GM19240 (cell line): Measurements from ENCODE around the gene DOK7.

ENCODE experiments used
- DNase-seq: peaks from one replicate; pipeline ENCODE4 v3.0.0; 2011; ENCODE audit warnings: low spot score; ENCODE audit not compliant: insufficient read length

The DOK7 gene

GRCh38 chr4:3427706-3428446 is 35.2 kb upstream of the DOK7 start:
- no peak for DNase-seq

DNA sequence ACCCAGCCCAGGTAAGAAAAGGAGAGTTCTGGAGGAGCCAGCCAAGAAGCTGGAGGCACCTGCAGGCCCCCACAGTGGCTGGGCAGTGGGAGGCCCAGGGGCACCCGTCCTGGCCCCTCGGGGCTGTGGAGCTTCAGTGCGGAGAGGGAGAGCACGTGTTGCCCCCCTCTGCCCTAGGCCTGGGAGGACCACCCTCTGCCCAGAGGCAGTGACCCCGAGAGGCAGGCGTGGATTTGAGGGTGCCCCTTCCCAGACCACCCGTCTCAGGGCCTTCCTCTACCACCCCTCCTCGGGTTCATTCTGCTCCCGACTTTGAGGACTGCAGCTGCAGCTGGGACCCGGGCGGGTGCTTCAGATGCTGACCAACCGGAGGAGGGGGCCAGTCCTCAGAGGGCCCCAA is 33.5 kb upstream of the DOK7 start:
- DNase-seq, result no peak

DNA sequence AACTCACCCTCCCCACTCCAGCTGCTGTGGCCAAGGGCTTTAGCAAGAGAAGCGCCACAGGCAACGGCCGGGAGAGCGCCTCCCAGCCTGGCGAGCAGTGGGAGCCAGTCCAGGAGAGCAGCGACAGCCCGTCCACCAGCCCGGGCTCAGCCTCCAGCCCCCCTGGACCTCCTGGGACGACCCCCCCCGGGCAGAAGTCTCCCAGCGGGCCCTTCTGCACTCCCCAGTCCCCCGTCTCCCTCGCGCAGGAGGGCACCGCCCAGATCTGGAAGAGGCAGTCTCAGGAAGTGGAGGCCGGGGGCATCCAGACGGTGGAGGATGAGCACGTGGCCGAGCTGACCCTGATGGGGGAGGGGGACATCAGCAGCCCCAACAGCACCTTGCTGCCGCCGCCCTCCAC is 32.6 kb upstream of the DOK7 start:
- DNase-seq, result no peak

- DNase-seq, result no peak
Observed at GRCh38 chr4:3431446-3431993, 31.6 kb upstream of the DOK7 start.

GRCh38 chr4:3432381-3432790 is 30.7 kb upstream of the DOK7 start:
- no peak for DNase-seq

DNA sequence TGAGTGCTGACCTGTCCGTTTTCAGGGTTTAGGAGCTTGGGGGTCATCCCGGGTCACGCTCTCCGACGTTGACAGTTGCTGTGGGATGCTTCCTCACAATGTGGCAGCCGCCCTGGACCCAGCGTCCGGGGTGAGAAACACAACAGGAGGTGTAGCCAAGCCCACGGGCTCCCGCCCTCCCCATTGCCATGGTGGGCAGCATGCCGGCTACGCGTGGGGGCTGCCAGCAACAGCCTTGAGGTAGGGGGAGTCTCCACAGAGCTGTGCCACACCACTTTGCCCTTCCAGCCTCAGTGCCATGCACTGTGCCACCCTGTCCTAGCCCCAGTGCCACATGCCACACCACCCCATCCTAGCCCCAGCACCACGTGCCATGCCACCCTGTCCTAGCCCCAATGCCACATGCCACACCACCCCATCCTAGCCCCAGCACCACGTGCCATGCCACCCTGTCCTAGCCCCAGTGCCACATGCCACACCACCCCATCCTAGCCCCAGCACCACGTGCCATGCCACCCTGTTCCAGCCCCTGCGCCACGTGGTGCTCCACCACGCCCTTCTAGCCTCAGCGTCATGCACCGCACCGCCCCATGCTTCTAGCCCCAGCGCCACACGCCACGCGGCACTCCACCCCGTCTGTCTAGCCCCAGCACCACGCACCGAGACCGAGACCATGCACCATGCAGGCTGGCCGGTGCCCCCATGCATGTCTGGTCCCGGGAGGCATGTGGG is 29.8 kb upstream of the DOK7 start:
- DNase-seq, result no peak

GRCh38 chr4:3434881-3435685 is 28.0 kb upstream of the DOK7 start:
- DNase-seq, result no peak

DNA sequence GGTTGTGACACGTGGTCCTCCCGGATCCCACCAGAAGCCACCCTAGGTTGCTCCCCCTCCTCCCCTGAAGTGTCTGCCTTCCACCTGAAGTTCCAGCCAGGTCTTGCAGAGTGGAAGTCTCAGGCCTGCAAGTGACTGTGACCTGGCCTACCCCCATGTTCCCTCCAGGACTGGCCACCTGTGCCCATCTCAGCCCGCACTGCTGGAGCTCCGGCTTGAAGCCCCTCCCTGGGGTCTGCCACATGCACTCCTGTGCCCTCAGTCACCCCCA is 27.5 kb upstream of the DOK7 start:
- no peak for DNase-seq

GRCh38 chr4:3436048-3436797 is 26.9 kb upstream of the DOK7 start:
- no peak for DNase-seq

GRCh38 chr4:3436798-3437581 is 26.1 kb upstream of the DOK7 start:
- no peak for DNase-seq

DNA sequence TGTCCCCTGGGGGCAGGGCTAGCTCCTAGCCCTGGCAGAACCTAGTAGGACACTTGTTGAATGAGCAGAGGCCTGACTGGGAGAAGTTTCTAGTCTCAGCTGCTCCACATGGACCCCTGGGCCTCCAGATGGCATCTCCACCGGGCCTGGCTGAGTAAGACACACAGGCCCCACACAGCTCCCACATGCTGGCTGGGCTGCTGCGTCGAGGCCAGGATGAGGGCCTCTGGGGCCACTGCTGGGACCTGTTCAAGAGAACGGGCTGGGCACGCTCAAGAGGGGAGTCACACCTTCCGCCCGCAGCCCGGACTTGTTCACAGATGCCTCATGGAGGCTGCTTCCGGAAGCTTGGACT is 25.5 kb upstream of the DOK7 start:
- DNase-seq, result no peak

GRCh38 chr4:3437998-3438846 is 24.9 kb upstream of the DOK7 start:
- DNase-seq, result no peak

DNA sequence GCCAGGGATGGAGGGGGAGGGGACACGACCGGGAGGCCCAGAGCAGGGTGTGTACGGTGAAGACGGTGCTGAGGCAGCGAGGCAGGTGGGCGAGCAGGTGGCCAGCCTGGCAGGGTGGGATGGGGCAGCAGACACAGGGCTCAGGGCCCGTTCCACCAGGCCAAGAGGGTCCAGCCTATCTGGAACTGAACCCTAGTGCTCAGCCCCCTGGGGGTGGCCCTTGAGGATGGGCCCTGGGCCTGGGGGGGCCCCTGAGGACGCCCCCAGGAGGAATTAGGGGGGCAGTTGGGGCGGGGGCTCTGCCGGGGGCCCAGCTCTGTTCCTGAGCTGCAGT is 24.3 kb upstream of the DOK7 start:
- DNase-seq, result no peak

DNA sequence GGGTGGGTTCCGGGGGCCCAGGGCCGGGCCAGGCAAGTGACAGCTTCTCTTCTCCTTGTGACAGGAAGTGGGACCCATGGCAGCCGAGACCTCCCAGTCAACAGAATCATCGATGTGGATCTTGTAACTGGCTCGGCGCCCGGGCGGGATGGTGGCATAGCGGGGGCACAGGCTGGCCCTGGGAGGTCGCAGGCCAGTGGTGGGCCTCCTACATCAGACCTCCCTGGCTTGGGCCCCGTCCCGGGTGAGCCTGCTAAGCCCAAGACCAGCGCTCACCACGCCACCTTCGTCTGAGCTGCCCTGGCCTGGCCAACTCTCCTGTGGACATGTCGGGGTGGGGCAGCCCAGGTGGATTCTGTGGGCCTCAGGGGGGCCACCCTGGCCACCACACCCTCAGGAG is 23.7 kb upstream of the DOK7 start:
- DNase-seq, result no peak

DNA sequence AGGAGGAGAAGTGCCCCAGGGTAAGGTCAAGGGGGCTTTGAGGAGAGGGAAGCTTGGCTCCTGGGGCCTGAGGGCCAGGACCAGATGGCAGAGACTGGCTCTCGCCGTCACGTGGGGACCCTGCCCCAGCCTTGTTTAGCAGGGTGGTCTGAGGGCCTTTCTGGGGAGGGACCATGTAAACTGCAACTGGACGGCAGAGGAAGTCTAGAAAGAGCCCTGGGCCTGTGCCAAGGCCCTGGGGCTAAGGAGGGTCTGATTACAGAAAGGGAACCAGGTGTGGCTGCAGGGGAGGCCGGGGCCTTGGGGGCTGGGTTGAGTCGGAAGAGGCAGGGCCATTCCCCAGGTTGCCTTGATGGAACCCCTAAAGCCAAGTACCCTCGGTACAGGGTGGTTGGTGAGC is 23.1 kb upstream of the DOK7 start:
- DNase-seq, result no peak

DNA sequence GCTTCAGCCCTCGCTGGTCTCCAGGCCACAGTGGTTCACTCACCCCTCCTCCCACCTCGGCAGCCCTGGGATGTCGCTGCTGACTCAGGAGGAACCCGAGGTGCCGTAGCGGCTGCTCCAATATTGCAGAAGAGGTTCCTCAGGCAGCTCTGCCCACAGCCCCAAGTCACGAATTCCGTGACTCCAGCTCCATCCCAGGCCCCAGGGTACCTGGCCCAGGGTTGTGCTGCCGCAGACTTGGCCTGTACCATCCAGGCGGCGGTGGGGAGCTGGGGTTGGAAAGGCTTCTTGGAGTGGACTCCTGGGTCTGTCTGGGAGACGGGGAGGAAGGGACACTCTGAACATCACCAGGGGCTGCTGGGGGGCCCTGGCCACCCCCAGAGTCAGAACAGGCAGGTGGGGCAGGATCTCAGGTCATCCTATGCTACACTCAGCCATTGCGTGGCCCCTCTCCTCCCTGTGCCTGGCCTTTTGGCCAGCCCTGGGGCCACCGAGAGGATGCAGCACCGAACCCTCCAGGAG is 22.1 kb upstream of the DOK7 start:
- no peak for DNase-seq

DNA sequence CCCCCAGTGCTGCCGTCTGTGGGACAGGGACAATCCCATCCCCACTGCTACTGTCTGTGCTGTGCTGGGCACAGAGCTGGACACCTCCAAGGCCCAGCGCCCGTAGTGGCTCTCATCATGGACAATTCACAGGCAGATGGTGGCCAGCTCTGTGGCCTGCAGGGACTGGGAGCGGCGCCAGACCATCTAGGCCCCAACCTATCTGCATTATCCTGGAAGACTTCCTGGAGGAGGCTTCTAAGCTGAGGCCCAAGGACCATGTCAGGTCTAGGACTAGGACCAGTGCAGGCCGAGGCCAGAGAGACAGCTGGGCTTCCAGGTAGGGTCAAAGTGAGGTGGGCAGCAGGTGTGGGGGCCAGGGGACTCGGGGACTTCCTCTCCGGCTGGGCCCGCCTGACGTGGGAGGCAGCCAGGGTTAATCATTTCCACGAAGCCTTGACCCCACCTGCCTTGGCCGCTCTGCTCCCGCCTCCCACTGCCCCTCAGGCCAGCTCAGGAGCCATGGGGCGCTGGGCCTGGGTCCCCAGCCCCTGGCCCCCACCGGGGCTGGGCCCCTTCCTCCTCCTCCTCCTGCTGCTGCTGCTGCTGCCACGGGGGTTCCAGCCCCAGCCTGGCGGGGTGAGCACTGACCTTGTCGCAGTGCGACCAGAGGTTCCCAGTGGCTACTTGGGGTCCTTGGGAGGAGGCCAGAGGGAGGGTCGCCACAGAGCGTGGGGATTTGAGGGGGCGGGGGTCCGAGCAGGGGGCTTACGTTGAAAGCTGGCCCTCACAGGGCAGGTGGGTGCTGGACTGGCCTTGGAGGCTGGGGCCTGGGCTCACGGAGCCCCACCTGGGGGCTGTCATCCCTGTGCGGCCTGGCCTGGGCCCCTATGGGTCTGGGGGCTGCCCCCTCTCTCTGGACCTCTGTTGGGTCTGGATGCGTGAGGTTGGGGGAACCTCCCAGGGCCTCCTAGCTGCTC is 21.3 kb upstream of the DOK7 start, which contains the start of gene HGFAC:
HGFAC (plus strand) TSS at position 468 of the 959 bp plus-strand sequence; CDS start at position 502, 34 bp downstream.
- DNase-seq, result no peak

- DNase-seq, result no peak
Observed at GRCh38 chr4:3442460-3442958, 20.6 kb upstream of the DOK7 start.
